Left lung (tissue), 10 donors: ENCODE results near the gene NUBP2. TPM values are rescaled to one million over a fixed set of nuclear protein-coding genes. Genes with fewer than 3 reads are reported as not detected.
A peak's percentile ranks its signal among the peaks of the same experiment; 100 is the strongest.

Experiments
- ATAC-seq: fragments of 200-7000 bp; cut with Tn5 transposase; one replicate; pipeline ENCODE4 v1.9.1; 2020; ENCODE audit warnings: moderate library complexity
- DNase-seq, 4 donors: peaks; one replicate each; pipeline ENCODE4 v3.0.0-alpha.2; 2013 to 2020
- H3K27ac ChIP-seq, 2 donors: fragments of 200-600 bp; sonication (generic) in 1 of 2; one replicate each; pipeline versions ENCODE4 v1.5.0 to v1.8.0; 2020 to 2021
- H3K27me3 ChIP-seq, 2 donors: fragments of 200-600 bp; sonication (generic) in 1 of 2; one replicate each; pipeline versions ENCODE4 v1.5.0 to v1.8.0; 2020 to 2021
- H3K36me3 ChIP-seq, 2 donors: fragments of 200-600 bp; sonication (generic) in 1 of 2; one replicate each; pipeline versions ENCODE4 v1.5.0 to v1.8.0; 2020 to 2021
- H3K4me1 ChIP-seq, 2 donors: fragments of 200-600 bp; one replicate each; pipeline ENCODE4 v1.8.0; 2021
- H3K4me3 ChIP-seq, 2 donors: fragments of 200-600 bp; sonication (generic) in 1 of 2; one replicate each; pipeline versions ENCODE4 v1.5.0 to v1.8.0; 2020 to 2021; ENCODE audit warnings: mild to moderate bottlenecking in 1 of 2
- H3K9me3 ChIP-seq, 2 donors: fragments of 200-600 bp; sonication (generic) in 1 of 2; one replicate each; pipeline versions ENCODE4 v1.5.0 to v1.8.0; 2020 to 2021
- intact Hi-C, 2 donors: fragments of 100-400 bp; cut with DNase I; formaldehyde crosslinking; loops; one replicate each; pipeline versions ENCODE4 v1.11.2 to v1.14.2; 2022
- polyA plus RNA-seq, 6 donors: library from polyadenylated mRNA; unstranded; fragments of 120-200 nt; gene quantifications; one replicate each; pipeline ENCODE4 v1.2.1, GENCODE V29; 2013; ENCODE audit not compliant: insufficient read length in 6 of 6
- total RNA-seq, 2 donors: library from RNA; stranded (reverse); fragmentation: NEBNext Ultra II Directional; extraction: Animal tissue kit (Norgen Biotek cat#: 25700); gene quantifications; one replicate each; pipeline ENCODE4 v1.2.1, GENCODE V29; 2021
- TF ChIP-seq, protein P1 (sequence below), 2 donors: fragments of 200-600 bp; sonication (generic) in 1 of 2; IDR thresholded peaks; one replicate each; pipeline versions ENCODE4 v1.5.0 to v1.8.0; 2021; ENCODE audit warnings: antibody characterized with exemption in 2 of 2
- donor health status: DM: no; HTN: yes; CAD: no.
- donor health status: DM: no; HTN: no; CAD: no.

NUBP2 gene
- total and polyA plus RNA-seq, 8 donors, result 32.6 to 56.4 (median 42.7) TPM

DNA sequence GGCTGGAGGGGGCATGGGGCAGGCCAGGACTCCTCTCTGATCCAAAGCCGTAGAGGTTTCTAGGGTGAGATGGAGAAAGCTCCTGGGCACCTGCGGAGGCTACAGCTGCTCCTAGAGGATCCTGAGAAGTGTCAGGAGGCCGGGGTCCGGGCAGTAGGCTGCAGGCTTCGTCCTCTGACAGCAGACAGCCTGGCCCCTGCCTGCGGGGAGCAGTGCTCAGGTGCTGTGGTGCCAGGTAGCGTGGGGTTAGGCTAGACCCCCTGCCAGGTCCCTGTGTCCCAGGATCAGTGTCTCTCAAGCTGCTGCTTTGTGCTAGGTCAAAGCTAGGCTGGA, 8.3 kb upstream of the NUBP2 start:
- intact Hi-C loops, result no loop called here
- no peak for ATAC-seq
- peak overlapping the region in 1 of 2 donors; percentile 86 for H3K4me3 ChIP-seq

DNA sequence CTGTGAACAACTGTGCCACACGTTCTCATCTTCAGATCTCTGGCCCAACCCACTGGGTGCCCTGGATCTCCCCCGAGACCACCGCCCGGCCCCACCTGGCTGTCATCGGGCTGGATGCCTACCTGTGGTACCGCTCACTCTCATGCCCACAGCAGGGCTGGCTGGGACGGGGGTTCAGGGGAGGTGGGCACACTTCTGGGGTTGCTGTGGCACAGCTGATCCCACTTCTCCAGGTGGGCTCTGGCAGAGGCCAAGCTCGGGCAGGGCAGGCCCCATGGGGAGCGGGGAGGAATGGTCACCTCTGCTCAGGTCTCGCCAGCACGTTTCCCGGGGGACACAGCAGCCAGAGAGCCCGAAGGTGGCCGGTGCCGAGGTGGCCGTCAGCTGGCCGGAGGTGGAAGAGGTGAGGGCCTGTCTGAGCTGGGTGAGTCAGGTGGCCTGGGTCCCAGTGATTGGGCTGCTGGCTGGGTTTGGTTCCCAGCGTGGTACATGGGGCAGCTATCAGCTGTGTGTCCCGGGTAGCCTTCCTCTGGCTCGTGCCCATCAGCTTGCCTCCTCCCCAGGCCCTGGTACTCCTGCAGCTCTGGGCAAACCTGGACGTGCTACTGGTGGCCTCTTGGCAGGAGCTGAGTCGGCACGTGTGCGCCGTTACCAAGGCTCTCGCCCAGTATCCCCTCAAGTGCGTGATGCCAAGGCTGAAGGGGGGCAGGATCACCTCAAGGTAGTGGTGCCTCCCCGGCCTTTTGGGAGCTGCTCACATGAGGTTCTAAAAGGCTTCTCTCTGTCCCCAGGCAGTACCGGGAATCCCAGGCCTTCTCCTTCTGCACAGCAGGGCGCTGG, 7.5 kb upstream of the NUBP2 start:
- Histone ChIP-seq H3K4me3 (no peak overlapping the region), H3K9me3 (no peaks in the 10 kb centered on the region), H3K36me3 (peaks cover 0 to 47% of the 10 kb centered on the region in 2 donors), H3K27ac (no peak overlapping the region), H3K4me1 (peaks cover 21 to 40% of the 10 kb centered on the region in 2 donors), H3K27me3 (no peaks in the 10 kb centered on the region)
- DNase-seq, result no peak
- no peak for ATAC-seq
- intact Hi-C loops, result no loop called here
- TF ChIP-seq, protein P1, sequence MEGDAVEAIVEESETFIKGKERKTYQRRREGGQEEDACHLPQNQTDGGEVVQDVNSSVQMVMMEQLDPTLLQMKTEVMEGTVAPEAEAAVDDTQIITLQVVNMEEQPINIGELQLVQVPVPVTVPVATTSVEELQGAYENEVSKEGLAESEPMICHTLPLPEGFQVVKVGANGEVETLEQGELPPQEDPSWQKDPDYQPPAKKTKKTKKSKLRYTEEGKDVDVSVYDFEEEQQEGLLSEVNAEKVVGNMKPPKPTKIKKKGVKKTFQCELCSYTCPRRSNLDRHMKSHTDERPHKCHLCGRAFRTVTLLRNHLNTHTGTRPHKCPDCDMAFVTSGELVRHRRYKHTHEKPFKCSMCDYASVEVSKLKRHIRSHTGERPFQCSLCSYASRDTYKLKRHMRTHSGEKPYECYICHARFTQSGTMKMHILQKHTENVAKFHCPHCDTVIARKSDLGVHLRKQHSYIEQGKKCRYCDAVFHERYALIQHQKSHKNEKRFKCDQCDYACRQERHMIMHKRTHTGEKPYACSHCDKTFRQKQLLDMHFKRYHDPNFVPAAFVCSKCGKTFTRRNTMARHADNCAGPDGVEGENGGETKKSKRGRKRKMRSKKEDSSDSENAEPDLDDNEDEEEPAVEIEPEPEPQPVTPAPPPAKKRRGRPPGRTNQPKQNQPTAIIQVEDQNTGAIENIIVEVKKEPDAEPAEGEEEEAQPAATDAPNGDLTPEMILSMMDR (IDR thresholded peaks at IDR 0.05), result no peak

More for the DNA sequence above, 8.3 kb upstream of the NUBP2 start:
- Histone ChIP-seq H3K4me1 (peaks cover 24 to 47% of the 10 kb centered on the region in 2 donors), H3K27me3 (no peaks in the 10 kb centered on the region), H3K9me3 (no peaks in the 10 kb centered on the region), H3K27ac (peak overlapping the region in 1 of 2 donors; percentile 93), H3K36me3 (peaks cover 0 to 42% of the 10 kb centered on the region in 2 donors)
- TF ChIP-seq, protein P1 (IDR thresholded peaks at IDR 0.05), result no peak
- no peak for DNase-seq

DNA sequence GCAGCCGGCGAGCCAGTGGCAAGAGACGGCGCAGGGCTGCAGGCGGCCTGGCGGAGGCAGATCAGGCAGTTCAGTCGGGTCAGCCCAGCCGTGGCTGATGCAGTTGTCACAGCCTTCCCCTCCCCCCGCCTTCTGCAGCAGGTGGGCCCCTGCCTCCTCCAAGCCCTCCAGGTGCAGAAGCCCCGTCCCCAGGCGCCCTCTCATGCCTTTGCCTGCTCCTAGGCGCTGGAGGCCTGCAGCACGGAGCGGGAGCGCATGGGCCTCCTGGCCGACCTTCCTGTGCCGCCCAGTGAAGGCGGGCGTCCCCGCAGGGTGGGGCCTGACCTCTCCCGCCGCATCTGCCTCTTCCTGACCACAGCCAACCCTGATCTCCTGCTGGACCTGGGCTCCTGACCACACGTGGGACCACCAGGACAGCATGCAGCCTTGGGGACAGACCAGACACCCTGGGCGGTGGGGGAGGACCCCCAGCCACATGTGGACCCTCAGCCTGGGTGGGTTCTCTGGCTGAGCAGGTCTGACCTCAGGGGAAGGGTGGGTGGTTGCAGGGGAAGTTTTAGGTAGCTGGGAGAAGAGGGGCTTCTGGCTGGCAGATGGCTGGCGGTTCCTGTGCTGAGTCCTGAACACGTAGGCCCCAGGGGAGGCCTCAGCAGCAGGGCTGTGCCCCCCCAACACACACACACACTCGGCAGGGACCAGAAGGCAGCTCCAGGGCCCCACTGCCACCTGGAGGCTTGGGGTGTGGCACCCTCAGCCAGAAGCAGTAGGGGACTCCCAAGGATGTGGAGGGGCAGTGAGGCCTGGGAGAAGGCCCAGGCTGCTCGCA, 6.7 kb upstream of the NUBP2 start:
- DNase-seq (no peak), ATAC-seq (no peak)
- no peak overlapping the region for H3K27ac ChIP-seq
- H3K36me3 ChIP-seq, result peaks cover 0 to 50% of the 10 kb centered on the region in 2 donors
- no peaks in the 10 kb centered on the region for H3K9me3 ChIP-seq
- peaks cover 17 to 35% of the 10 kb centered on the region in 2 donors for H3K4me1 ChIP-seq
- intact Hi-C loops, result no loop called here
- TF ChIP-seq, protein P1 (IDR thresholded peaks at IDR 0.05), result no peak
- no peak overlapping the region for H3K4me3 ChIP-seq
- no peaks in the 10 kb centered on the region for H3K27me3 ChIP-seq

DNA sequence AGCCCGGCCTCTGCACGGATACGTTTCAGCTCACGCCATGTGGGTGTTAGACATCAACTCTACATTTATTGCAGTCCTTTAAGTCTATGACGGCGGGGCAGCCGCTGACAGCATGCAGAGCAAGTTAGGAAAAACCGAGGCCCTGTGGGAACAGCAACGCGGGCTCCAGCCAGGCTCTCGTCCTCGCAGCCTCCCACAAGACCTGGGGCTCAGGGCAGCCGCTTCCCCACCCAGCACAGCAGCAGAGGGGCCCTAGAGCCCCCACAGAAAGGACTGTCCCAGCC, 6.1 kb upstream of the NUBP2 start:
- no peak for ATAC-seq
- TF ChIP-seq, protein P1 (IDR thresholded peaks at IDR 0.05), result no peak
- no peak overlapping the region for H3K4me3 ChIP-seq
- no peak overlapping the region for H3K27ac ChIP-seq
- peaks cover 0 to 50% of the 10 kb centered on the region in 2 donors for H3K36me3 ChIP-seq
- peaks cover 22 to 38% of the 10 kb centered on the region in 2 donors for H3K4me1 ChIP-seq
- DNase-seq, result no peak
- intact Hi-C loops, result no loop called here
- no peaks in the 10 kb centered on the region for H3K9me3 ChIP-seq
- H3K27me3 ChIP-seq, result no peaks in the 10 kb centered on the region

DNA sequence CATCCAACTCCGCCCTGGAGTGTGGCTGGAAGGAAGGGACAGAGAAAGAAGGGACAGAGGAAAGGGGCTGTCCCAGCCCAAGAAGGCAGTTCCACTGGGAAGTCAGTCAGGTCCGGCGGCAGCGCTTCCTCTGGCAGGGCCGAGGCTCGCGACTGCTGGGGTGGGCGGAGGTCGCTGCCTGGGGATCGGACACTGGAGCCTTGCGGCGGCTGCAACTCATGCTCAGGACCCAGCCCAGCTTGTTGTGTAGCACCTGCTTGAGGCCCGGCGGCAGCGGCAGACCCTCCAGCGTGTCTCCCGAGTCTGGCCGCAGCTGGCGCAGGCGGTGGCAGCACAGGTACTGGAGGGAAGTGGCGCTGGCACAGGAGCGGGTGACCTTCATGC, 5.8 kb upstream of the NUBP2 start:
- peaks cover 0 to 50% of the 10 kb centered on the region in 2 donors for H3K36me3 ChIP-seq

More for the DNA sequence above, 5.8 kb upstream of the NUBP2 start:
- no peak for ATAC-seq
- TF ChIP-seq, protein P1 (IDR thresholded peaks at IDR 0.05), result no peak
- Histone ChIP-seq H3K27me3 (no peaks in the 10 kb centered on the region), H3K9me3 (no peaks in the 10 kb centered on the region), H3K27ac (no peak overlapping the region), H3K4me3 (no peak overlapping the region), H3K4me1 (peaks cover 20 to 38% of the 10 kb centered on the region in 2 donors)
- no peak for DNase-seq
- intact Hi-C loops, result no loop called here
